ENCODE measurements around the gene PDE4D. TPM values are rescaled to one million over a fixed set of nuclear protein-coding genes. Genes with fewer than 3 reads are reported as not detected.

Gene PDE4D
- total RNA-seq, 4 donors from 2014 or later: 14.7 to 36.3 (median 24.7) TPM

- Histone ChIP-seq H3K4me3 (replicated peaks in 1 of 3) (no peak overlapping the region), H3K27ac (no peak overlapping the region), H3K4me1 (peaks cover 5 to 9% of the 10 kb centered on the region in 2 donors), H3K9me3 (no peaks in the 10 kb centered on the region), H3K36me3 (no peaks in the 10 kb centered on the region), H3K27me3 (no peaks in the 10 kb centered on the region)
- no peak for DNase-seq
- intact Hi-C loops (cut with DNase I): no loop called here
- 98 to 100% methylated on average over 1 of the region's 1 CpG for WGBS, 2 donors
- TF ChIP-seq, protein P1, sequence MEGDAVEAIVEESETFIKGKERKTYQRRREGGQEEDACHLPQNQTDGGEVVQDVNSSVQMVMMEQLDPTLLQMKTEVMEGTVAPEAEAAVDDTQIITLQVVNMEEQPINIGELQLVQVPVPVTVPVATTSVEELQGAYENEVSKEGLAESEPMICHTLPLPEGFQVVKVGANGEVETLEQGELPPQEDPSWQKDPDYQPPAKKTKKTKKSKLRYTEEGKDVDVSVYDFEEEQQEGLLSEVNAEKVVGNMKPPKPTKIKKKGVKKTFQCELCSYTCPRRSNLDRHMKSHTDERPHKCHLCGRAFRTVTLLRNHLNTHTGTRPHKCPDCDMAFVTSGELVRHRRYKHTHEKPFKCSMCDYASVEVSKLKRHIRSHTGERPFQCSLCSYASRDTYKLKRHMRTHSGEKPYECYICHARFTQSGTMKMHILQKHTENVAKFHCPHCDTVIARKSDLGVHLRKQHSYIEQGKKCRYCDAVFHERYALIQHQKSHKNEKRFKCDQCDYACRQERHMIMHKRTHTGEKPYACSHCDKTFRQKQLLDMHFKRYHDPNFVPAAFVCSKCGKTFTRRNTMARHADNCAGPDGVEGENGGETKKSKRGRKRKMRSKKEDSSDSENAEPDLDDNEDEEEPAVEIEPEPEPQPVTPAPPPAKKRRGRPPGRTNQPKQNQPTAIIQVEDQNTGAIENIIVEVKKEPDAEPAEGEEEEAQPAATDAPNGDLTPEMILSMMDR (IDR thresholded peaks at IDR 0.05): no peak
- no peak for TF ChIP-seq POLR2A (IDR thresholded peaks at IDR 0.05)
These were observed 791.1 kb downstream of the PDE4D start for GRCh38 chr5:59102437-59102836.

- intact Hi-C loops (cut with DNase I): no loop called here
- 98% methylated on average over 5 of the region's 5 CpGs for WGBS, 2 donors
- TF ChIP-seq, protein P1 (IDR thresholded peaks at IDR 0.05): no peak
- no peak for TF ChIP-seq POLR2A (IDR thresholded peaks at IDR 0.05)
- no peak overlapping the region for H3K27ac ChIP-seq
- H3K4me1 ChIP-seq: peaks cover 5 to 9% of the 10 kb centered on the region in 2 donors
- no peak for DNase-seq
- no peaks in the 10 kb centered on the region for H3K9me3 ChIP-seq
- H3K36me3 ChIP-seq: no peaks in the 10 kb centered on the region
- no peak overlapping the region for H3K4me3 ChIP-seq (replicated peaks in 1 of 3)
- no peaks in the 10 kb centered on the region for H3K27me3 ChIP-seq
These were observed 792.7 kb downstream of the PDE4D start for GRCh38 chr5:59100875-59101274.

- Histone ChIP-seq H3K4me1 (peaks cover 5 to 6% of the 10 kb centered on the region in 2 donors), H3K27ac (no peak overlapping the region), H3K27me3 (no peaks in the 10 kb centered on the region), H3K9me3 (no peaks in the 10 kb centered on the region), H3K4me3 (replicated peaks in 1 of 3) (no peak overlapping the region), H3K36me3 (no peaks in the 10 kb centered on the region)
- TF ChIP-seq, protein P1 (IDR thresholded peaks at IDR 0.05): no peak
- no peak for TF ChIP-seq POLR2A (IDR thresholded peaks at IDR 0.05)
- no peak for DNase-seq
- intact Hi-C loops (cut with DNase I): no loop called here
- WGBS, 2 donors: 98 to 99% methylated on average over 6 of the region's 6 CpGs
These were observed 793.6 kb downstream of the PDE4D start for GRCh38 chr5:59099995-59100345.

DNA sequence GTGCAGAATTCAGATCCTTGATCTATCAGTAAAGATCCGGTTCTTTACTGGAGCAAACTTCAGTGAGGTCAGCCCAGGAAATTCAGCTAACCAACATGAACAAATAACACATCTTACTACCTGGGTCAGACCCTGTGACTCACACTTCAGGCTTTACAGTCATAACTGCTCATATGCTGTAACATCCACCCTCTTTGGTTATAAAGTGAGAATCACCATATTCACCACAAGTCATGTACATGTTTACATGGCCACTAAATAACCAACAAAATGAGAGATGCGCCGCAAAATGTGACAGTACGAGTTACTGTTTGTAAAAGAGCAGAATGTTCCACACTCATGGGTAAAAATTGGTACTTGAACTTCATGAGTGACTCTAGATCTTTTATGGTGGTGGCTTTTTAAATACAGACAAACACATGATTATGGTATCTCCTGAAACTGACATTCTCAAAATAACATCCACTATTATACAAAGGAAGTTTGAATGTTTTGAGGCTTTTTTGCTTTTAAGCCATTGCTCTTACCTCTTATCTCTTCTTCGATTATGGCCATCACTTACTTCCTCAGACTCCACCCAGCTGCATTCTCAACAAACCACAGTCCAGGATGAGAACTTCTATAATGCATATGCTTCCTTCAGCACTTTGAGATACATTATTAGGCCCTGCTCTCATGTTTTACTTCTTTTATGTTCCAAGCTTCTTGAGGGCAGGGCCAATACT is 794.1 kb downstream of the PDE4D start:
- no peak for DNase-seq
- H3K4me3 ChIP-seq (replicated peaks in 1 of 3): no peak overlapping the region
- H3K9me3 ChIP-seq: no peaks in the 10 kb centered on the region
- peaks cover 1% of the 10 kb centered on the region in 2 donors for H3K4me1 ChIP-seq
- intact Hi-C loops (cut with DNase I): no loop called here
- TF ChIP-seq, protein P1 (IDR thresholded peaks at IDR 0.05): no peak
- TF ChIP-seq POLR2A (IDR thresholded peaks at IDR 0.05): no peak
- no peaks in the 10 kb centered on the region for H3K36me3 ChIP-seq
- H3K27me3 ChIP-seq: no peaks in the 10 kb centered on the region
- no peak overlapping the region for H3K27ac ChIP-seq
- 92 to 93% methylated on average over 5 of the region's 5 CpGs for WGBS, 2 donors

GRCh38 chr5:59098743-59099142 is 794.8 kb downstream of the PDE4D start:
- no peaks in the 10 kb centered on the region for H3K9me3 ChIP-seq
- no peak overlapping the region for H3K27ac ChIP-seq
- TF ChIP-seq POLR2A (IDR thresholded peaks at IDR 0.05): no peak
- TF ChIP-seq, protein P1 (IDR thresholded peaks at IDR 0.05): no peak
- DNase-seq: no peak
- no peaks in the 10 kb centered on the region for H3K27me3 ChIP-seq
- WGBS, 2 donors: 90 to 96% methylated on average over 2 of the region's 2 CpGs
- no peaks in the 10 kb centered on the region for H3K4me1 ChIP-seq
- no peaks in the 10 kb centered on the region for H3K36me3 ChIP-seq
- no peak overlapping the region for H3K4me3 ChIP-seq (replicated peaks in 1 of 3)
- intact Hi-C loops (cut with DNase I): no loop called here
